ENCODE results near the gene DAP3.
"Not testable (repeated sequence)": the region's sequence is repeated elsewhere in the genome, so short reads cannot be mapped to it uniquely, and the experiment has no call there.

DAP3 gene

GRCh38 chr1:155719703-155720102 lies 30.8 kb downstream of the DAP3 start:
- DNase-seq: no peak

GRCh38 chr1:155725142-155725541 lies 36.3 kb downstream of the DAP3 start:
- DNase-seq: no peak

GRCh38 chr1:155729031-155729898 lies 40.4 kb downstream of the DAP3 start:
- peak; percentile 28 for DNase-seq

GRCh38 chr1:155740995-155741394 lies 52.1 kb downstream of the DAP3 start:
- no peak for DNase-seq

- DNase-seq: no peak
Observed at GRCh38 chr1:155741908-155742307, 53.0 kb downstream of the DAP3 start.

GRCh38 chr1:155744711-155745283 lies 55.9 kb downstream of the DAP3 start:
- no peak for DNase-seq

GRCh38 chr1:155745284-155746228 lies 56.7 kb downstream of the DAP3 start:
- peak; percentile 91 for DNase-seq

GRCh38 chr1:155747586-155747985 lies 58.7 kb downstream of the DAP3 start:
- DNase-seq: not testable (repeated sequence)

GRCh38 chr1:155748141-155748540 lies 59.2 kb downstream of the DAP3 start:
- DNase-seq: not testable (repeated sequence)

- DNase-seq: not testable (repeated sequence)
Observed at GRCh38 chr1:155759017-155759416, 70.1 kb downstream of the DAP3 start.

GRCh38 chr1:155759966-155760630 lies 71.2 kb downstream of the DAP3 start:
- DNase-seq: no peak

GRCh38 chr1:155760751-155761475 lies 72.0 kb downstream of the DAP3 start:
- DNase-seq: no peak

GRCh38 chr1:155761736-155762405 lies 73.0 kb downstream of the DAP3 start:
- DNase-seq: no peak

- DNase-seq: peak; percentile 19
Observed at GRCh38 chr1:155763090-155763815, 74.4 kb downstream of the DAP3 start.

GRCh38 chr1:155763989-155764388 lies 75.1 kb downstream of the DAP3 start:
- not testable (repeated sequence) for DNase-seq

GRCh38 chr1:155767399-155767989 lies 78.6 kb downstream of the DAP3 start:
- DNase-seq: not testable (repeated sequence)

- DNase-seq: no peak
Observed at GRCh38 chr1:155769257-155769656, 80.4 kb downstream of the DAP3 start.

GRCh38 chr1:155773221-155773620 lies 84.3 kb downstream of the DAP3 start:
- no peak for DNase-seq

GRCh38 chr1:155776414-155776813 lies 87.5 kb downstream of the DAP3 start:
- no peak for DNase-seq

GRCh38 chr1:155777582-155777981 lies 88.7 kb downstream of the DAP3 start:
- no peak for DNase-seq

Data from CD4-positive, alpha-beta T cell treated with Interleukin-15 for 1 hour (primary cell).